Left lobe of liver (tissue), 2 donors: ENCODE measurements around the gene BACE1-AS. TPM values are rescaled to one million over a fixed set of nuclear protein-coding genes. Genes with fewer than 3 reads are reported as not detected.

Experiments used
- ATAC-seq: fragments of 200-7000 bp; cut with Tn5 transposase; one replicate; pipeline ENCODE4 v1.9.1; 2020; ENCODE audit warnings: mild to moderate bottlenecking, moderate library complexity
- DNase-seq: peaks from one replicate; pipeline ENCODE4 v3.0.0-alpha.2; 2020; ENCODE audit warnings: low spot score
- total RNA-seq: library from RNA; stranded (reverse); gene quantifications from one replicate; pipeline ENCODE4 v1.2.1, GENCODE V29; 2021
- donor health status: DM: no; HTN: no; CAD: no; lungs with moderate emphysema.
- donor health status: DM: no; HTN: yes; CAD: no.

The BACE1-AS gene
- total RNA-seq, 1 donor from 2014 or later: 1.5 TPM

GRCh38 chr11:117287668-117288067 is 3.5 kb upstream of the BACE1-AS start:
- DNase-seq (no peak), ATAC-seq (no peak)

GRCh38 chr11:117289795-117290194 is 1.4 kb upstream of the BACE1-AS start:
- ATAC-seq (no peak), DNase-seq (no peak)

GRCh38 chr11:117292616-117293015 is 1.5 kb downstream of the BACE1-AS start:
- ATAC-seq: no peak
- DNase-seq: no peak

GRCh38 chr11:117295438-117296137 is 4.4 kb downstream of the BACE1-AS start:
- DNase-seq (no peak), ATAC-seq (no peak)

- ATAC-seq (no peak), DNase-seq (no peak)
Measured at GRCh38 chr11:117296881-117297280, 5.7 kb downstream of the BACE1-AS start.

- DNase-seq (no peak), ATAC-seq (no peak)
Measured at GRCh38 chr11:117298195-117298594, 7.0 kb downstream of the BACE1-AS start.

GRCh38 chr11:117299351-117300282 is 8.5 kb downstream of the BACE1-AS start:
- peak; percentile 79 for DNase-seq
- peak; percentile 83 for ATAC-seq

- DNase-seq: peak; percentile 61
- peak; percentile 51 for ATAC-seq
Measured at GRCh38 chr11:117300283-117300663, 9.1 kb downstream of the BACE1-AS start.

GRCh38 chr11:117300773-117301172 is 9.6 kb downstream of the BACE1-AS start:
- no peak for ATAC-seq

GRCh38 chr11:117302228-117302627 is 11.1 kb downstream of the BACE1-AS start:
- DNase-seq (no peak), ATAC-seq (no peak)

More at GRCh38 chr11:117300773-117301172, 9.6 kb downstream of the BACE1-AS start:
- DNase-seq: no peak

- no peak for ATAC-seq
- no peak for DNase-seq
Measured at GRCh38 chr11:117303101-117303500, 12.0 kb downstream of the BACE1-AS start.

- no peak for ATAC-seq
- no peak for DNase-seq
Measured at GRCh38 chr11:117303646-117304315, 12.6 kb downstream of the BACE1-AS start.

GRCh38 chr11:117305145-117305544 is 14.0 kb downstream of the BACE1-AS start:
- no peak for ATAC-seq
- DNase-seq: no peak

- ATAC-seq: no peak
Measured at GRCh38 chr11:117309310-117309709, 18.2 kb downstream of the BACE1-AS start.

GRCh38 chr11:117313091-117313490 is 21.9 kb downstream of the BACE1-AS start:
- DNase-seq (no peak), ATAC-seq (no peak)

More at GRCh38 chr11:117309310-117309709, 18.2 kb downstream of the BACE1-AS start:
- no peak for DNase-seq

- DNase-seq: no peak
- ATAC-seq: no peak
Measured at GRCh38 chr11:117313828-117314768, 23.0 kb downstream of the BACE1-AS start.

GRCh38 chr11:117314840-117315239 is 23.7 kb downstream of the BACE1-AS start:
- peak; percentile 6 for ATAC-seq

GRCh38 chr11:117315285-117316196 is 24.4 kb downstream of the BACE1-AS start:
- DNase-seq: no peak
- peak; percentile 11 for ATAC-seq

More at GRCh38 chr11:117314840-117315239, 23.7 kb downstream of the BACE1-AS start:
- no peak for DNase-seq
